A549 (cell line): ENCODE results near the gene XPO4. TPM values are rescaled to one million over a fixed set of nuclear protein-coding genes. Genes with fewer than 3 reads are reported as not detected.

Source experiments
- ATAC-seq, 2 experiments: fragments of 200-7000 bp in 1 of 2; fragments of >200 bp in 1 of 2; cut with Nextera tagmentation in 1 of 2; cut with Tn5 transposase in 1 of 2; 3 replicates each; pipeline versions ENCODE4 v1.8.0 to v1.9.1; 2018 to 2020; ENCODE audit warnings: mild to moderate bottlenecking in 1 of 2, moderate library complexity in 1 of 2
- CTCF ChIA-PET: fragments of 300-600 bp; sonication (Branson Sonifier 250); formaldehyde crosslinking; extraction: SDS; loops from one replicate; lab custom pipeline; 2021; ENCODE audit warnings: antibody characterized with exemption, inconsistent platforms; lab: Yijun Ruan, JAX
- POLR2A ChIA-PET: fragments of 350-600 bp; formaldehyde crosslinking; extraction: SDS; loops from one replicate; lab custom pipeline; 2021; ENCODE audit warnings: antibody characterized with exemption, inconsistent platforms; lab: Yijun Ruan, JAX
- DNase-seq, 2 experiments: peaks; one replicate each; pipeline versions ENCODE4 v3.0.0 to v3.0.0-alpha.2; 2011 to 2016; ENCODE audit warnings: low read depth in 1 of 2, low spot score in 1 of 2
- FAIRE-seq: peaks from 2 replicates; lab custom pipeline; 2011; peaks lifted over from hg19 to GRCh38; lab: Jason Lieb, UNC
- H3K27ac ChIP-seq, 2 experiments: fragments of >200 bp; sonication (Bioruptor Twin); formaldehyde crosslinking; 3 replicates each; pipeline ENCODE4 v1.5.1; 2016 to 2017
- H3K4me1 ChIP-seq: fragments of >200 bp; sonication (Bioruptor Twin); formaldehyde crosslinking; 3 replicates; pipeline ENCODE4 v1.6.1; 2016
- H3K4me2 ChIP-seq: fragments of >200 bp; sonication (Bioruptor Twin); formaldehyde crosslinking; 3 replicates; pipeline ENCODE4 v1.6.1; 2016
- H3K4me3 ChIP-seq: fragments of >200 bp; sonication (Bioruptor Twin); formaldehyde crosslinking; 3 replicates; pipeline ENCODE4 v1.5.1; 2016
- H3K9me3 ChIP-seq: fragments of >200 bp; sonication (Bioruptor Twin); formaldehyde crosslinking; 3 replicates; pipeline ENCODE4 v1.6.1; 2016
- BCL3 ChIP-seq: fragments of >200 bp; sonication (Bioruptor Twin); formaldehyde crosslinking; IDR thresholded peaks from 3 replicates; pipeline ENCODE4 v1.6.1; 2016
- BHLHE40 ChIP-seq: IDR thresholded peaks from 2 replicates; pipeline ENCODE4 v1.6.1; 2012; ENCODE audit warnings: low read depth, low read length, inconsistent platforms
- CBX2 ChIP-seq: fragments of 200-600 bp; sonication (generic); IDR thresholded peaks from 2 replicates; pipeline ENCODE4 v1.6.1; 2016; ENCODE audit warnings: low read depth, mild to moderate bottlenecking, borderline replicate concordance
- CBX8 ChIP-seq: fragments of 200-600 bp; sonication (generic); IDR thresholded peaks from 2 replicates; pipeline ENCODE4 v1.6.1; 2016
- CHD4 ChIP-seq: fragments of 200-600 bp; sonication (generic); IDR thresholded peaks from 2 replicates; pipeline ENCODE4 v1.6.1; 2016; ENCODE audit warnings: antibody characterized with exemption, mild to moderate bottlenecking, borderline replicate concordance
- CTCF ChIP-seq: fragments of >200 bp; sonication (Bioruptor Twin); formaldehyde crosslinking; IDR thresholded peaks from 3 replicates; pipeline ENCODE4 v1.5.1; 2016
- EHMT2 ChIP-seq: fragments of 200-600 bp; sonication (generic); IDR thresholded peaks from 2 replicates; pipeline ENCODE4 v1.6.1; 2016; ENCODE audit warnings: antibody characterized with exemption, low read depth, mild to moderate bottlenecking, moderate library complexity
- EP300 ChIP-seq, 2 experiments: fragments of >200 bp; sonication (Bioruptor Twin); formaldehyde crosslinking; IDR thresholded peaks; 2 replicates in 1 of 2; 3 replicates in 1 of 2; pipeline ENCODE4 v1.6.1; 2016 to 2017
- ESRRA ChIP-seq: fragments of 150-350 bp; IDR thresholded peaks from 2 replicates; pipeline ENCODE4 v1.6.1; 2014; ENCODE audit warnings: mild to moderate bottlenecking, low read length, borderline replicate concordance
- GATA3 ChIP-seq: IDR thresholded peaks from 2 replicates; pipeline ENCODE4 v1.6.1; 2012; ENCODE audit warnings: borderline replicate concordance
- HDAC2 ChIP-seq: fragments of 200-600 bp; sonication (generic); IDR thresholded peaks from 2 replicates; pipeline ENCODE4 v1.6.1; 2016
- HES2 ChIP-seq: fragments of >200 bp; sonication (Bioruptor Twin); formaldehyde crosslinking; IDR thresholded peaks from 2 replicates; pipeline ENCODE4 v1.6.1; 2016
- HEYL ChIP-seq: fragments of 250-450 bp; sonication (Bioruptor Pico); IDR thresholded peaks from 2 replicates; pipeline ENCODE4 v1.8.0; 2021; ENCODE audit warnings: mild to moderate bottlenecking, moderate library complexity
- HOXA7 ChIP-seq: fragments of 250-450 bp; sonication (Bioruptor Pico); IDR thresholded peaks from 2 replicates; pipeline ENCODE4 v1.5.0; 2020; ENCODE audit warnings: mild to moderate bottlenecking, moderate library complexity
- JUN ChIP-seq, 2 experiments: fragments of >200 bp; sonication (Bioruptor Twin); formaldehyde crosslinking; IDR thresholded peaks; 2 replicates in 1 of 2; 3 replicates in 1 of 2; pipeline ENCODE4 v1.6.1; 2016 to 2017
- KDM5A ChIP-seq: fragments of 200-600 bp; sonication (generic); IDR thresholded peaks from 2 replicates; pipeline ENCODE4 v1.6.1; 2016; ENCODE audit warnings: antibody characterized with exemption, mild to moderate bottlenecking
- MAFK ChIP-seq: fragments of 450-650 bp; IDR thresholded peaks from 2 replicates; pipeline ENCODE4 v1.6.1; 2014; ENCODE audit not compliant: partially characterized antibody
- MAX ChIP-seq: IDR thresholded peaks from 2 replicates; pipeline ENCODE4 v1.6.1; 2012
- NFE2L2 ChIP-seq: fragments of 150-350 bp; conservative IDR thresholded peaks from 2 replicates; pipeline ENCODE4 v1.6.1; 2014; ENCODE audit warnings: low read length
- PHF8 ChIP-seq: fragments of 200-600 bp; sonication (generic); IDR thresholded peaks from 2 replicates; pipeline ENCODE4 v1.6.1; 2016; ENCODE audit warnings: low read depth, mild to moderate bottlenecking, antibody characterized with exemption, moderate library complexity, borderline replicate concordance
- RAD21 ChIP-seq, 2 experiments: fragments of >200 bp in 1 of 2; sonication (Bioruptor Twin) in 1 of 2; formaldehyde crosslinking in 1 of 2; IDR thresholded peaks in 1 of 2; conservative IDR thresholded peaks in 1 of 2; 2 replicates in 1 of 2; 3 replicates in 1 of 2; pipeline ENCODE4 v1.6.1; 2012 to 2018; ENCODE audit warnings: inconsistent platforms in 1 of 2
- RARB ChIP-seq: fragments of 250-450 bp; sonication (Bioruptor Pico); IDR thresholded peaks from 2 replicates; pipeline ENCODE4 v1.8.0; 2021; ENCODE audit warnings: mild to moderate bottlenecking, moderate library complexity
- RCOR1 ChIP-seq: fragments of 150-350 bp; IDR thresholded peaks from 2 replicates; pipeline ENCODE4 v1.6.1; 2014; ENCODE audit warnings: antibody characterized with exemption, low read length, low read depth
- REST ChIP-seq: fragments of 200-600 bp; sonication (generic); IDR thresholded peaks from 2 replicates; pipeline ENCODE4 v1.6.1; 2016; ENCODE audit warnings: antibody characterized with exemption, mild to moderate bottlenecking, moderate library complexity
- RNF2 ChIP-seq: fragments of 200-600 bp; sonication (generic); IDR thresholded peaks from 2 replicates; pipeline ENCODE4 v1.6.1; 2016; ENCODE audit warnings: low read depth, mild to moderate bottlenecking, antibody characterized with exemption, moderate library complexity, borderline replicate concordance
- SMC3 ChIP-seq: fragments of >200 bp; sonication (Bioruptor Twin); formaldehyde crosslinking; IDR thresholded peaks from 3 replicates; pipeline ENCODE4 v1.6.1; 2018; ENCODE audit warnings: inconsistent platforms
- TFCP2L1 ChIP-seq: fragments of 250-450 bp; sonication (Bioruptor Pico); IDR thresholded peaks from 2 replicates; pipeline ENCODE4 v1.5.0; 2021; ENCODE audit warnings: mild to moderate bottlenecking
- TP53 ChIP-seq: fragments of 250-450 bp; sonication (Bioruptor Pico); IDR thresholded peaks from 2 replicates; pipeline ENCODE4 v1.5.0; 2021; ENCODE audit warnings: mild to moderate bottlenecking, moderate library complexity
- ZFP36 ChIP-seq: fragments of 450-650 bp; IDR thresholded peaks from 2 replicates; pipeline ENCODE4 v1.6.1; 2014; ENCODE audit warnings: borderline replicate concordance; ENCODE audit not compliant: partially characterized antibody
- ZSCAN20 ChIP-seq: fragments of 250-450 bp; sonication (Bioruptor Pico); IDR thresholded peaks from 2 replicates; pipeline ENCODE4 v1.8.0; 2022; ENCODE audit warnings: mild to moderate bottlenecking, moderate library complexity
- WGBS: methylation state at CpG from one replicate; pipeline ENCODE4 v1.1.6; 2017; ENCODE audit errors: missing lambda C conversion rate; 5-methylcytosine and 5-hydroxymethylcytosine counted together
- polyA plus RNA-seq, 4 experiments: library from polyadenylated mRNA; depleted of rRNA in 3 of 4; stranded (reverse); fragments of >200 nt; fragmentation: RNase III in 1 of 4; extraction: RNeasy Plus Mini Kit Qiagen cat#74134 plus additional on column Dnase treatment in 1 of 4; gene quantifications; 2 replicates in 3 of 4; 3 replicates in 1 of 4; pipeline ENCODE4 v1.2.3, GENCODE V29; 2011 to 2017

Gene XPO4
- polyA plus RNA-seq, 2 of the 4 experiments (the other 2 are of a cell fraction) = 7.3 to 16.6 TPM

- TF ChIP-seq RCOR1 (no peak), PHF8 (no peak), GATA3 (no peak), CHD4 (no peak), TFCP2L1 (CRISPR knock-in tag) (no peak)
Observed at GRCh38 chr13:20767309-20767943, 135.1 kb downstream of the XPO4 start (continued).

- no peaks in the 10 kb centered on the region for H3K9me3 ChIP-seq
- ChIA-PET POLR2A (no interaction called here), CTCF (no interaction called here)
- no peak overlapping the region for H3K4me3 ChIP-seq
- H3K4me2 ChIP-seq = no peak overlapping the region
- no peak for FAIRE-seq
- TF ChIP-seq RAD21 (conservative IDR thresholded peaks at IDR 0.05 in 1 of 2, IDR thresholded peaks at IDR 0.05 in 1 of 2) (no peak), HOXA7 (CRISPR knock-in tag) (no peak), KDM5A (no peak), BHLHE40 (no peak), CBX8 (no peak), SMC3 (no peak), REST (no peak), BCL3 (no peak), NFE2L2 (no peak), TP53 (no peak), RARB (CRISPR knock-in tag) (no peak), EHMT2 (no peak), RCOR1 (no peak), EP300 (IDR thresholded peaks at IDR 0.05) (no peak), HDAC2 (no peak), MAX (no peak), GATA3 (no peak), HEYL (CRISPR knock-in tag) (no peak), ZSCAN20 (CRISPR knock-in tag) (no peak)
- no peak for ATAC-seq
- H3K4me1 ChIP-seq = no peaks in the 10 kb centered on the region
- no peak for DNase-seq
- H3K27ac ChIP-seq = no peak overlapping the region
- 75% methylated on average over 3 of the region's 3 CpGs for WGBS
Observed at GRCh38 chr13:20760872-20761271, 141.7 kb downstream of the XPO4 start.

- DNase-seq (no peak), ATAC-seq (no peak), FAIRE-seq (no peak)
- CTCF ChIA-PET = interaction anchor here (0.7 kb wide), 1 partner anchor 31 kb away, joined by 3 read pairs; no protein-coding TSS in a partner anchor
- POLR2A ChIA-PET = no interaction called here
- Histone ChIP-seq H3K4me3 (no peak overlapping the region), H3K27ac (no peak overlapping the region), H3K4me1 (no peaks in the 10 kb centered on the region), H3K9me3 (peaks cover 12% of the 10 kb centered on the region; the same call in 2 of the 3 replicates), H3K4me2 (no peak overlapping the region)
- TF ChIP-seq HES2 = no peak
- TF ChIP-seq SMC3 = no peak
- TF ChIP-seq ESRRA = no peak
- no peak for TF ChIP-seq JUN (IDR thresholded peaks at IDR 0.05)
- no peak for TF ChIP-seq CTCF
- no peak for TF ChIP-seq MAFK
- no peak for TF ChIP-seq CBX2
- TF ChIP-seq ZFP36 = no peak
- no peak for TF ChIP-seq RNF2
- no peak for TF ChIP-seq RCOR1
Observed at GRCh38 chr13:20754009-20754408, 148.5 kb downstream of the XPO4 start.
